GM06990 (cell line): ENCODE measurements around the gene COG1.
"Not testable (repeated sequence)": the region's sequence is repeated elsewhere in the genome, so short reads cannot be mapped to it uniquely, and the experiment has no call there.

Experiments used
- DNase-seq: peaks from one replicate; pipeline ENCODE4 v3.0.0-alpha.2; 2011; ENCODE audit not compliant: insufficient read length; ENCODE audit errors: extremely low read depth
- H3K27me3 ChIP-seq: replicated peaks from 2 replicates; pipeline ENCODE4 v1.6.0; 2011; ENCODE audit warnings: low read length; ENCODE audit not compliant: control insufficient read depth, insufficient read depth
- H3K36me3 ChIP-seq: 2 replicates; pipeline ENCODE4 v1.5.1; 2011; ENCODE audit warnings: low read length; ENCODE audit not compliant: control insufficient read depth, insufficient read depth
- H3K4me3 ChIP-seq: replicated peaks from 2 replicates; pipeline ENCODE4 v1.5.1; 2011; ENCODE audit warnings: low read depth, mild to moderate bottlenecking, control low read depth, low read length
- CTCF ChIP-seq: IDR thresholded peaks from 2 replicates; pipeline ENCODE4 v1.5.1; 2011; ENCODE audit warnings: low read length, control low read depth, mild to moderate bottlenecking, inconsistent platforms; ENCODE audit not compliant: insufficient read depth, poor library complexity, severe bottlenecking

Gene COG1

GRCh38 chr17:73192894-73193701 lies at the start of gene COG1:
COG1 (plus strand) TSS chr17:73193055; CDS start chr17:73193070, 15 bp downstream.
- no peak for TF ChIP-seq CTCF
- Histone ChIP-seq H3K27me3 (no peaks in the 10 kb centered on the region), H3K36me3 (peaks cover 8% of the 10 kb centered on the region), H3K4me3 (peak within 1 kb of the TSS; percentile 97)
- peak; percentile 91 for DNase-seq

GRCh38 chr17:73144209-73144608 lies 48.6 kb upstream of the COG1 start:
- H3K36me3 ChIP-seq, H3K27me3 ChIP-seq, DNase-seq, H3K4me3 ChIP-seq: not testable (repeated sequence)

DNA sequence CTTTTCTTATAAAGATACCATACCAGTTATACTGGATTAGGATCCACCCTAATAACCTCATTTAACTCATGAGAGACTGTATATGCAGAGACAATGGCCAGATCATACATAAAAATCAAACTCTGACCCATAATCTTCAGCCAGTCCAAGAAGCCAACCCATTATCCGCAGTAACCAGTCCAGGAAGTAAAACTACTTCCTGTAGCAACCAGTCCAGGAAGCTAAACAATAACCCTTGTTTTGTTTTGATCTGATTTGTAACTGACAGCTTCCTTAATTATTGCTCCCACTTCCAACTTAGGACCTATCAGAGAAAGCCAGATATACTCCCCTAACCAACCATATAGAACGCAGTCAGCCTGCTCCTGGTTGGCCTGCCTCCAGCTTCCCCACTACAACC lies 47.2 kb upstream of the COG1 start:
- DNase-seq, result no peak
- Histone ChIP-seq H3K27me3 (no peaks in the 10 kb centered on the region), H3K36me3 (no peaks in the 10 kb centered on the region), H3K4me3 (no peak overlapping the region)
- TF ChIP-seq CTCF, result no peak

GRCh38 chr17:73147791-73148190 lies 45.1 kb upstream of the COG1 start:
- not testable (repeated sequence) for H3K4me3 ChIP-seq, H3K36me3 ChIP-seq, H3K27me3 ChIP-seq, DNase-seq

- no peak for TF ChIP-seq CTCF
- H3K4me3 ChIP-seq, result no peak overlapping the region
- no peak for DNase-seq
These were observed 44.1 kb upstream of the COG1 start for GRCh38 chr17:73148540-73149334.

GRCh38 chr17:73150622-73151300 lies 42.1 kb upstream of the COG1 start:
- peak overlapping the region; percentile 18 for H3K4me3 ChIP-seq
- not testable (repeated sequence) for H3K36me3 ChIP-seq, DNase-seq, H3K27me3 ChIP-seq

More at GRCh38 chr17:73148540-73149334, 44.1 kb upstream of the COG1 start:
- Histone ChIP-seq H3K27me3 (no peaks in the 10 kb centered on the region), H3K36me3 (no peaks in the 10 kb centered on the region)
